IMR-90 (cell line): ENCODE measurements around the gene CCL4. TPM values are rescaled to one million over a fixed set of nuclear protein-coding genes. Genes with fewer than 3 reads are reported as not detected.
"Not testable (repeated sequence)": the region's sequence is repeated elsewhere in the genome, so short reads cannot be mapped to it uniquely, and the experiment has no call there.

Source experiments
- ATAC-seq: fragments of 200-7000 bp; cut with Tn5 transposase; 2 replicates; pipeline ENCODE4 v1.9.1; 2020; ENCODE audit warnings: low read depth, mild to moderate bottlenecking, moderate library complexity
- BruUV-seq: library from RNA; stranded (reverse); fragments of 400-500 nt; replicated peaks from 2 replicates; lab custom pipeline; 2021; lab: Mats Ljungman, UMichigan
- CTCF ChIA-PET: fragments of 300-600 bp; formaldehyde crosslinking; extraction: SDS; loops from one replicate; lab custom pipeline; 2021; ENCODE audit warnings: antibody characterized with exemption; lab: Yijun Ruan, JAX
- POLR2A ChIA-PET: fragments of 300-600 bp; sonication (Branson Sonifier 250); formaldehyde crosslinking; loops from one replicate; lab custom pipeline; 2022; ENCODE audit warnings: antibody characterized with exemption; ENCODE audit not compliant: unreplicated experiment; lab: Charles Lee
- DNase-seq: peaks from one replicate; pipeline ENCODE4 v3.0.0; 2013
- H2AFZ ChIP-seq: replicated peaks from 2 replicates; pipeline ENCODE3; 2013; ENCODE audit warnings: low read length, mild to moderate bottlenecking; ENCODE audit not compliant: poor library complexity
- H2AK5ac ChIP-seq: 2 replicates; pipeline ENCODE4 v1.6.1; 2013; ENCODE audit warnings: low read depth, low read length, inconsistent platforms
- H2AK9ac ChIP-seq: replicated peaks from 2 replicates; pipeline ENCODE3; 2013; ENCODE audit warnings: mild to moderate bottlenecking, low read depth, low read length, moderate library complexity; ENCODE audit not compliant: poor library complexity
- H2BK120ac ChIP-seq: 2 replicates; pipeline ENCODE4 v1.6.1; 2013; ENCODE audit warnings: low read depth, low read length, inconsistent platforms
- H2BK15ac ChIP-seq: 3 replicates; pipeline ENCODE4 v1.6.1; 2013; ENCODE audit warnings: low read depth, low read length, inconsistent platforms
- H2BK20ac ChIP-seq: 2 replicates; pipeline ENCODE4 v1.6.1; 2013; ENCODE audit warnings: low read depth, mild to moderate bottlenecking, inconsistent platforms, low read length, moderate library complexity
- H2BK5ac ChIP-seq: 2 replicates; pipeline ENCODE4 v1.6.1; 2013; ENCODE audit warnings: mild to moderate bottlenecking, low read depth, low read length, inconsistent platforms; ENCODE audit not compliant: poor library complexity, severe bottlenecking
- H3K14ac ChIP-seq: replicated peaks from 2 replicates; pipeline ENCODE4 v1.6.1; 2013; ENCODE audit warnings: low read depth, low read length, inconsistent platforms
- H3K18ac ChIP-seq: 2 replicates; pipeline ENCODE4 v1.6.1; 2013; ENCODE audit warnings: low read depth, low read length, control low read depth
- H3K23ac ChIP-seq: 2 replicates; pipeline ENCODE4 v1.6.1; 2013; ENCODE audit warnings: low read depth, low read length, inconsistent platforms
- H3K27ac ChIP-seq: 2 replicates; pipeline ENCODE4 v1.5.1; 2013; ENCODE audit warnings: mild to moderate bottlenecking, control low read depth, low read length; ENCODE audit not compliant: insufficient read depth
- H3K27me3 ChIP-seq: 2 replicates; pipeline ENCODE4 v1.6.1; 2013; ENCODE audit warnings: low read length; ENCODE audit not compliant: control insufficient read depth, insufficient read depth
- H3K36me3 ChIP-seq: 2 replicates; pipeline ENCODE4 v1.6.1; 2013; ENCODE audit warnings: low read length, mixed read lengths; ENCODE audit not compliant: control insufficient read depth, insufficient read depth
- H3K4ac ChIP-seq: 2 replicates; pipeline ENCODE4 v1.6.1; 2013; ENCODE audit warnings: low read depth, low read length, inconsistent platforms
- H3K4me1 ChIP-seq: 2 replicates; pipeline ENCODE4 v1.6.1; 2013; ENCODE audit warnings: low read length, mixed read lengths; ENCODE audit not compliant: control insufficient read depth, insufficient read depth
- H3K4me2 ChIP-seq: 2 replicates; pipeline ENCODE4 v1.6.1; 2013; ENCODE audit warnings: low read depth, mild to moderate bottlenecking, control low read depth, low read length, moderate library complexity
- H3K4me3 ChIP-seq: 2 replicates; pipeline ENCODE4 v1.5.1; 2013; ENCODE audit warnings: low read depth, mild to moderate bottlenecking, control low read depth, low read length, moderate library complexity; ENCODE audit not compliant: insufficient read depth
- H3K56ac ChIP-seq: 2 replicates; pipeline ENCODE4 v1.6.1; 2013; ENCODE audit warnings: low read length, inconsistent platforms; ENCODE audit not compliant: insufficient read depth; ENCODE audit errors: extremely low read depth
- H3K79me1 ChIP-seq, 2 experiments: 2 replicates each; pipeline ENCODE4 v1.6.1; 2013; ENCODE audit warnings: low read length in 2 of 2, inconsistent platforms in 1 of 2, low read depth in 1 of 2
- H3K9ac ChIP-seq: 2 replicates; pipeline ENCODE4 v1.6.1; 2013; ENCODE audit warnings: low read depth, low read length, control low read depth
- H3K9me1 ChIP-seq: 2 replicates; pipeline ENCODE4 v1.6.1; 2013; ENCODE audit warnings: low read length, inconsistent platforms; ENCODE audit not compliant: insufficient read depth
- H3K9me3 ChIP-seq: 2 replicates; pipeline ENCODE4 v1.6.1; 2013; ENCODE audit warnings: low read length; ENCODE audit not compliant: control insufficient read depth, insufficient read depth
- H4K20me1 ChIP-seq: 2 replicates; pipeline ENCODE4 v1.6.1; 2013; ENCODE audit warnings: low read length, inconsistent platforms; ENCODE audit not compliant: insufficient read depth
- H4K5ac ChIP-seq: 2 replicates; pipeline ENCODE4 v1.6.1; 2013; ENCODE audit warnings: mild to moderate bottlenecking, low read depth, low read length, control low read depth
- H4K8ac ChIP-seq, 2 experiments: 2 replicates each; pipeline ENCODE4 v1.6.1; 2013; ENCODE audit warnings: low read depth in 2 of 2, low read length in 2 of 2, control low read depth in 1 of 2, inconsistent platforms in 1 of 2
- H4K91ac ChIP-seq: 2 replicates; pipeline ENCODE4 v1.6.1; 2013; ENCODE audit warnings: low read depth, low read length, inconsistent platforms; ENCODE audit not compliant: insufficient read depth
- WGBS, 2 experiments: methylation state at CpG; one replicate each; pipeline versions ENCODE4 v1.1.5 to v1.1.7; 2013; ENCODE audit warnings: missing lambda C conversion rate in 2 of 2; ENCODE audit not compliant: insufficient read length in 1 of 2; ENCODE audit errors: extremely low coverage in 2 of 2; 5-methylcytosine and 5-hydroxymethylcytosine counted together
- dilution Hi-C: fragments of 300-500 bp; cut with HindIII; formaldehyde crosslinking; loops from one replicate; pipeline ENCODE4 v1.14.3; 2018; ENCODE audit warnings: low sequenced_read_pairs; ENCODE audit not compliant: unreplicated experiment
- in situ Hi-C: fragments of 300-500 bp; cut with MboI; formaldehyde crosslinking; loops from 3 replicates; pipeline ENCODE4 v1.14.3; 2019; ENCODE audit warnings: low sequenced_read_pairs, inconsistent platforms, mixed read lengths
- intact Hi-C: fragments of 100-400 bp; cut with micrococcal nuclease; formaldehyde crosslinking; loops from 2 replicates; pipeline ENCODE4 v1.10.0; 2022
- polyA plus RNA-seq, 3 experiments: library from polyadenylated mRNA; depleted of rRNA; stranded (reverse); fragments of >200 nt; gene quantifications; 2 replicates each; pipeline ENCODE4 v1.2.3, GENCODE V29; 2012; ENCODE audit warnings: low replicate concordance in 1 of 3
- total RNA-seq: library from RNA; depleted of rRNA; stranded (reverse); fragments of >200 nt; gene quantifications from 2 replicates; pipeline ENCODE4 v1.2.3, GENCODE V29; 2012

Gene CCL4
- total and polyA plus RNA-seq, 2 of the 4 experiments (the other 2 are of a cell fraction), result not detected

DNA sequence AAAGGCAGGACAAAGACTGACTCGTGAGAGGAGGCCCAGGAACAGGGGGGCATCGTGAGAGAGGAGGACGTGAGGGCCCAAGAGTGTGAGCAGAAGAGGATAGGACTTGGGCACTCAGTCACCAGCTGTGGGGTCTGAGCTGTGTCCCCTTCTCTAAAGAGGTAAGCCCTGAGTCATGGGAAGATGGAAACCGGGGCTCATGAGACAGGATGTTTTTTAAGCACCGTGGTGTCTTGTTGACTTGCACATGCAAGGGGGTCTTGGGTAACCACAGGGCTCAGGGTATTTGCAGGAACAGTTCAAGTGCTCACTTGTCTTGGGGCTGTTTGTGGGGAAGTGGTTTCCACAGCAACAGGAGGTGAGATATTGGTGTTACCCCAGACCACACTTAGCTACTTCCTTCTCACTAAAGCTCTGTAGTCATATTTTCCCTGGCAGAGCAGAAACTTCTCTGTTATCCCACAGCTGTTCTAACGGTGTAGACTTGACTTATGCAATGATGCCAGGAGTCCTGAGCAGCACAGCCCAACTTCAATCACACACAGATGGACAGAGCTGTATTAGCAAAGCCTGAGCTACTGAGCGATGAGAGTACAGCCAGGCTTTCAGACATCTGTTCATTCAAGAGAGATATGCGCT is 21.0 kb upstream of the CCL4 start:
- H2AFZ ChIP-seq, H4K20me1 ChIP-seq, H3K4me3 ChIP-seq, dilution Hi-C loops, intact Hi-C loops, H3K18ac ChIP-seq, DNase-seq, BruUV-seq, H4K5ac ChIP-seq, H2BK15ac ChIP-seq, H3K9me1 ChIP-seq, H3K27ac ChIP-seq, H3K4me1 ChIP-seq, H3K23ac ChIP-seq, H3K56ac ChIP-seq, ATAC-seq, H2BK120ac ChIP-seq, H2BK20ac ChIP-seq, H3K36me3 ChIP-seq, H2AK5ac ChIP-seq, H3K9ac ChIP-seq, H4K91ac ChIP-seq, H3K4ac ChIP-seq, CTCF ChIA-PET, in situ Hi-C loops, H3K9me3 ChIP-seq, H4K8ac ChIP-seq, H3K14ac ChIP-seq, POLR2A ChIA-PET, H3K4me2 ChIP-seq, H2AK9ac ChIP-seq, H3K27me3 ChIP-seq, H3K79me1 ChIP-seq, H2BK5ac ChIP-seq: not testable (repeated sequence)
- WGBS, 2 experiments, result 29% methylated on average over 3 of the region's 8 CpGs; no CpG with 5 or more reads in 1 of the 2 experiments

GRCh38 chr17:36083691-36084090 is 19.9 kb upstream of the CCL4 start:
- H3K9ac ChIP-seq, CTCF ChIA-PET, H3K56ac ChIP-seq, H4K8ac ChIP-seq, dilution Hi-C loops, H3K79me1 ChIP-seq, H3K27ac ChIP-seq, BruUV-seq, intact Hi-C loops, H2AK9ac ChIP-seq, H2BK5ac ChIP-seq, DNase-seq, ATAC-seq, H3K4me3 ChIP-seq, H3K4me2 ChIP-seq, H4K91ac ChIP-seq, H3K4me1 ChIP-seq, H2AK5ac ChIP-seq, H3K18ac ChIP-seq, H3K9me3 ChIP-seq, H3K4ac ChIP-seq, H2BK20ac ChIP-seq, H2AFZ ChIP-seq, H4K20me1 ChIP-seq, H3K27me3 ChIP-seq, H3K36me3 ChIP-seq, H3K14ac ChIP-seq, H4K5ac ChIP-seq, H3K23ac ChIP-seq, POLR2A ChIA-PET, H2BK120ac ChIP-seq, in situ Hi-C loops, H3K9me1 ChIP-seq, H2BK15ac ChIP-seq: not testable (repeated sequence)
- no CpG with 5 or more reads among the region's 2 CpGs for WGBS, 2 experiments
